Gastroesophageal sphincter (tissue), 4 donors: Measurements from ENCODE around the gene PATL1. TPM values are rescaled to one million over a fixed set of nuclear protein-coding genes. Genes with fewer than 3 reads are reported as not detected.
"Not testable (repeated sequence)": the region's sequence is repeated elsewhere in the genome, so short reads cannot be mapped to it uniquely, and the experiment has no call there.

Experiments used
- ATAC-seq: fragments of 150-250 bp; one replicate; pipeline ENCODE4 v1.9.1; 2016; ENCODE audit warnings: mild to moderate bottlenecking, moderate library complexity
- H3K27ac ChIP-seq, 4 donors: fragments of 200-600 bp; sonication (generic) in 3 of 4; 1 replicate in 3 of 4; 2 replicates in 1 of 4; pipeline ENCODE4 v1.5.1; 2016 to 2019
- H3K27me3 ChIP-seq: fragments of 200-600 bp; sonication (generic); one replicate; pipeline ENCODE4 v1.5.1; 2019
- H3K36me3 ChIP-seq, 2 donors: fragments of 200-600 bp; sonication (generic); one replicate each; pipeline ENCODE4 v1.5.1; 2019; ENCODE audit warnings: control low read depth in 1 of 2
- H3K4me1 ChIP-seq, 3 donors: fragments of 200-600 bp; sonication (generic); 1 replicate in 2 of 3; 2 replicates in 1 of 3; pipeline ENCODE4 v1.5.1; 2016 to 2019; ENCODE audit warnings: control low read depth in 2 of 3
- H3K4me3 ChIP-seq, 2 donors: fragments of 200-600 bp; sonication (generic); one replicate each; pipeline ENCODE4 v1.5.1; 2019; ENCODE audit warnings: mild to moderate bottlenecking in 1 of 2, moderate library complexity in 1 of 2
- H3K9me3 ChIP-seq, 3 donors: fragments of 200-600 bp; sonication (generic); one replicate each; pipeline ENCODE4 v1.5.1; 2017 to 2019; ENCODE audit warnings: control low read depth in 2 of 3
- CTCF ChIP-seq, 4 experiments: fragments of 200-600 bp in 2 of 4; fragments of 450-650 bp in 2 of 4; sonication (generic) in 1 of 4; IDR thresholded peaks; one replicate each; pipeline ENCODE4 v1.5.1; 2017 to 2019; ENCODE audit warnings: antibody characterized with exemption in 4 of 4, mild to moderate bottlenecking in 2 of 4, moderate library complexity in 2 of 4
- EP300 ChIP-seq: sonication (generic); formaldehyde crosslinking; IDR thresholded peaks from one replicate; pipeline ENCODE4 v1.6.1; 2017; ENCODE audit warnings: antibody characterized with exemption, mild to moderate bottlenecking
- POLR2A ChIP-seq, 2 donors: fragments of 450-650 bp; IDR thresholded peaks; one replicate each; pipeline ENCODE4 v1.6.1; 2017; ENCODE audit warnings: antibody characterized with exemption in 2 of 2, mild to moderate bottlenecking in 2 of 2, moderate library complexity in 1 of 2
- POLR2AphosphoS5 ChIP-seq: sonication (generic); formaldehyde crosslinking; IDR thresholded peaks from one replicate; pipeline ENCODE4 v1.6.1; 2017; ENCODE audit warnings: antibody characterized with exemption
- WGBS, 2 donors: methylation state at CpG; one replicate each; pipeline ENCODE4 v1.1.5; 2018; ENCODE audit warnings: low coverage in 1 of 2; 5-methylcytosine and 5-hydroxymethylcytosine counted together
- total RNA-seq, 4 donors: library from RNA; depleted of rRNA; stranded (reverse); fragments of >200 nt; gene quantifications; one replicate each; pipeline ENCODE4 v1.1.0, GENCODE V29; 2016

Gene PATL1
- total RNA-seq, 4 donors from 2014 or later, result 13.9 to 16.3 (median 15.5) TPM

GRCh38 chr11:59708537-59708936 lies 39.7 kb upstream of the PATL1 start:
- Histone ChIP-seq H3K27me3 (peaks cover 14% of the 10 kb centered on the region), H3K27ac (no peak overlapping the region), H3K9me3 (no peaks in the 10 kb centered on the region), H3K36me3 (no peaks in the 10 kb centered on the region), H3K4me3 (no peak overlapping the region), H3K4me1 (no peaks in the 10 kb centered on the region)
- no peak for TF ChIP-seq POLR2AphosphoS5
- TF ChIP-seq CTCF (IDR thresholded peaks at IDR 0.05), result no peak
- no peak for TF ChIP-seq POLR2A (IDR thresholded peaks at IDR 0.05)
- TF ChIP-seq EP300, result no peak
- WGBS, 2 donors, result 29 to 80% methylated on average over 1 of the region's 1 CpG
- no peak for ATAC-seq

- 73 to 83% methylated on average over 1 of the region's 1 CpG for WGBS, 2 donors
Measured at GRCh38 chr11:59707371-59707770, 38.5 kb upstream of the PATL1 start.

GRCh38 chr11:59706518-59707285 lies 37.9 kb upstream of the PATL1 start:
- TF ChIP-seq EP300, result no peak
- TF ChIP-seq POLR2A (IDR thresholded peaks at IDR 0.05), result no peak
- no peak for TF ChIP-seq POLR2AphosphoS5
- TF ChIP-seq CTCF (IDR thresholded peaks at IDR 0.05), result no peak
- no peaks in the 10 kb centered on the region for H3K36me3 ChIP-seq
- H3K4me3 ChIP-seq, result no peak overlapping the region
- ATAC-seq, result no peak
- no peaks in the 10 kb centered on the region for H3K4me1 ChIP-seq
- H3K27me3 ChIP-seq, result peaks cover 9% of the 10 kb centered on the region
- no peak overlapping the region for H3K27ac ChIP-seq
- WGBS, 2 donors, result 87 to 100% methylated on average over 2 to 5 of the region's 5 CpGs
- no peaks in the 10 kb centered on the region for H3K9me3 ChIP-seq

More at GRCh38 chr11:59707371-59707770, 38.5 kb upstream of the PATL1 start:
- H3K27me3 ChIP-seq, result peaks cover 9% of the 10 kb centered on the region
- no peak for ATAC-seq
- H3K27ac ChIP-seq, result no peak overlapping the region
- H3K36me3 ChIP-seq, result no peaks in the 10 kb centered on the region
- no peaks in the 10 kb centered on the region for H3K9me3 ChIP-seq
- H3K4me1 ChIP-seq, result no peaks in the 10 kb centered on the region
- no peak overlapping the region for H3K4me3 ChIP-seq
- TF ChIP-seq POLR2AphosphoS5 (no peak), EP300 (no peak), POLR2A (IDR thresholded peaks at IDR 0.05) (no peak), CTCF (IDR thresholded peaks at IDR 0.05) (no peak)

- no peaks in the 10 kb centered on the region for H3K9me3 ChIP-seq
- no peak overlapping the region for H3K27ac ChIP-seq
- H3K4me3 ChIP-seq, result no peak overlapping the region
- H3K27me3 ChIP-seq, result peaks cover 9% of the 10 kb centered on the region
- H3K4me1 ChIP-seq, result no peaks in the 10 kb centered on the region
- no peaks in the 10 kb centered on the region for H3K36me3 ChIP-seq
- TF ChIP-seq CTCF (IDR thresholded peaks at IDR 0.05) (no peak), EP300 (no peak), POLR2A (IDR thresholded peaks at IDR 0.05) (no peak), POLR2AphosphoS5 (no peak)
- no peak for ATAC-seq
- 76 to 83% methylated on average over 2 to 5 of the region's 6 CpGs for WGBS, 2 donors
Measured at GRCh38 chr11:59705294-59705693, 36.5 kb upstream of the PATL1 start.

- not testable (repeated sequence) for H3K27me3 ChIP-seq, H3K4me3 ChIP-seq, H3K27ac ChIP-seq, H3K9me3 ChIP-seq, ATAC-seq, H3K36me3 ChIP-seq, H3K4me1 ChIP-seq
- 50% methylated on average over 1 of the region's 1 CpG; no CpG with 5 or more reads in 1 of the 2 donors for WGBS, 2 donors
Measured at GRCh38 chr11:59703515-59703914, 34.7 kb upstream of the PATL1 start.

- H3K27ac ChIP-seq, ATAC-seq, H3K4me3 ChIP-seq, H3K27me3 ChIP-seq, H3K36me3 ChIP-seq, H3K9me3 ChIP-seq, H3K4me1 ChIP-seq: not testable (repeated sequence)
- 60 to 90% methylated on average over 2 to 3 of the region's 5 CpGs for WGBS, 2 donors
Measured at GRCh38 chr11:59700157-59700556, 31.3 kb upstream of the PATL1 start.
